HG02759 (cell line): ENCODE data around the gene UBE2R2.
"Not testable (repeated sequence)": the region's sequence is repeated elsewhere in the genome, so short reads cannot be mapped to it uniquely, and the experiment has no call there.

Experiments
- ATAC-seq: cut with Tn5 transposase; IDR thresholded peaks from one replicate; pipeline ENCODE4 v1.9.1; 2021; ENCODE audit warnings: mild to moderate bottlenecking, moderate library complexity; ENCODE audit not compliant: unreplicated experiment

UBE2R2 gene

GRCh38 chr9:33816327-33817252, at the start of gene UBE2R2:
TSS of gene UBE2R2 (plus strand) at chr9:33817160. CDS start at chr9:33817758, 598 bp downstream.
- ATAC-seq, result peak; percentile 70

DNA sequence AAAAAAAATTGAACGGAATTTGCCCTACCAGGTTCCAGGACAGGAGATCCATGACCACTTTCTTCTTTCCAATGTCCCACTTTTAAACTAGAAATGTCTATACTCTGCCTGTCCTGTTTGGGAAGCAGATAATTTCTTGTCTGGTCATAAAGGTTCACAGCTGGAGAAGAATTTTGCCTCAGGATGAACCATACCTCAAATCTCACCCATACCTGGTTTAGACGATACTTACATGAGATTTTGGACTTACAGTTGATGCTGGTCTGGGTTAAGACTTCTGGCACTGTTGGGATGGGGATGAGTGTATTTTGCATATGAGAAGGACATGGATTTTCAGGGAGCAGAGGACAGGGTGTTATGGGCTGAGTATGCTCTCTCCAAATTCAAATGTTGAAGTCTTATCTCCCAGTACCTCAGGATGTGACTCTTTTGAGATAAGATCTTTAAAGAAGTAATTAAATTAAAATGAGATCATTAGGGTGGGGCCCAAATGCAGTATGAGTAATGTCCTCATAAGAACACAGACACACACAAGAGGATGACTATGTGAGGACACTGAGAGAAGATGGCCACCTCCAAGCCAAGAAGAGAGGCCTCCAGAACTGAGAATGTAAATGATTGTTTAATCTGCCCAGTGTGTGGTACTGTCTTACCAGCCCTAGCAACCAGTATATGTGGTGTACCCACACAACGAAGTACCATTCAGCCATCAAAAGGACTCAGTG, 46.6 kb upstream of the UBE2R2 start:
- not testable (repeated sequence) for ATAC-seq

DNA sequence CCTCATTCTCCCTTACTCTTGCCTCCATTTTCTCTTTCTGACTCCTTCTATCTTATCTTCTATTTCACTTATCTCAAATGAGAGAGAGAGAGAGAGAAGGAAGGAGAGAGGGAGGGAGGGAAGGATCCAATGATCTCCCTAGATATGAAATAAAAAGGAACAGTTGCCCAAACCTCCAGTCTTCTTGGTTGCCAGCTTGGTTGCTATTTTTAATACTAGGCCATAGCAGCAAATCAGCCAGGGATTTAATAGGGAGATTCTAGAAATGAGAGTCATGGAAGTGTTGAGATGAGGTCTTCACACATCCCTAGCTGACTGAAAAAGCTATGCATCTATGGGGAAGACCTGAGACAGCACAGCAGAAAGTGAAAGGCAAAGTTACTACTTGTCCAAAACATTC, 43.8 kb upstream of the UBE2R2 start:
- not testable (repeated sequence) for ATAC-seq

GRCh38 chr9:33774074-33774659, 42.8 kb upstream of the UBE2R2 start:
- ATAC-seq, result not testable (repeated sequence)

- no peak for ATAC-seq
These were observed 40.4 kb upstream of the UBE2R2 start for GRCh38 chr9:33776578-33776977.

- ATAC-seq, result peak; percentile 63
These were observed 38.1 kb upstream of the UBE2R2 start for GRCh38 chr9:33778700-33779351.

- no peak for ATAC-seq
These were observed 36.7 kb upstream of the UBE2R2 start for GRCh38 chr9:33780276-33780675.

DNA sequence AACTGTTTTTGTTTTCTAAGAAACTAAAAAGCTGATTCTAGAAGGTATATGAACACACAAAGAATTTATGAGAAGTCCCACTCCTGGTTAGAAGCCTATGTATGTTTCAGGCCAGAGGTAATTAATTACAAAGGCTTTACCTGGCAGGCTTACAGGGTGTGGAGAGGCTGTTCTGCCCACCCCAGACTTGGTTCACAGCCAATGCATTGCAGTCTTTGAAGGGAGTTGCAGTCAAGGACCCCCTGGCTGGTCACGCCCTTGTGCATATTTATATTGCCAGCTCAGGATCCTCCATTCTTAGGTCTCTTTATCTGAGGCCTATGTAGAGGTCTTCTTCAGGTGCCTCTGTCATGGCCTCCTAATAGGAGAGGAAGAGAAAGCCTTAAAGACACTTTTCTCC, 35.2 kb upstream of the UBE2R2 start:
- no peak for ATAC-seq

DNA sequence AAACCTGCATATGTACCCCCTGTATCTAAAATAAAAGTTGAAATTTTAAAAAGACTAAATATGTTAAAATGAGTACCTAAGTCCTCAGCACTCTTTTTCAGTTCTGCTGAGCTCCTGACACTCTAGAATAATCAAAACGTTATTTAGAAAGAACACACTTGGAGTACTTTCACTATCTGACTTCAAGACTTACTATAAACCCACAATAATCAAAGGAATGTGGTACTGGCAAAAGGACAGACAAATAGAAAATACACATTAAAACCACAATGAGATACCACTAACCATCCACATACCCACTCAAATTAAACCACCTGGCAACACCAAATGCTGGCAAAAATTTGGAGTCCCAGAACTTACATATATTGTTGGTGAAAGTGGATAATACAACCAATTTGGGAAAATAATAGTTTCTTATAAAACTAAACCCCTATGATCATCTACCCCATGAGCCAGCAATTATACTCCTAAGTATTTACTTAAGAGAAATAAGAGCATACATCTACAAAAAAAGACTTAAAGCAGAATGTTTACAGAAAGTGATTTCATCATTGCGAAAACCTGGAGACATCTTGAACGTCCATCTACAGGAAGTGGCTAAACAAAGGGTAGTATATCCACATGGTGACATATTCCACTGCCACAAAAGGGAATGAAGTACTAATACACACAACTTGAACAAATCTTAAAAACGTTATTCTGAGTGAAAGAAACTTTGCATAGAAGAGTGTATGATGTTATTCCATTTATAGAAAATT, 34.4 kb upstream of the UBE2R2 start:
- no peak for ATAC-seq

- ATAC-seq, result no peak
These were observed 31.0 kb upstream of the UBE2R2 start for GRCh38 chr9:33785914-33786313.

DNA sequence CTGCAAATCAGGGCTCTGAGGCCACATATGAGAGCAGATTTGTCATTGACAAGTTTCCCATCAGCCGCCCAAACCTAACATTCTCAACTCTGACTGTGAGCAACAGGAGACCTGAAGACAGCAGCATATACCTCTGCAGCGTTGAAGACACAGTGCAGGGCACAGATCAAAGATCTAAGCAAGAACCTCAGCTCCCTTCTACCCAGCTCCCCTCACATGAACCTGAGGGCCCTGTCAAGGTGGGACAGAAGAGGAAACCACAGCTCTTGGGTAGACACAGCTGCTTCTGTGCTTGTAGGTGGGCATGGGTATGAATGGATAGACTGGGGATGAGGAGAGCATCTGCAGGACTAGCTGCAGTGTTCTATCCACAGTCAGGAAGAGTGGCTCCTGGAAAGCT, 30.3 kb upstream of the UBE2R2 start:
- ATAC-seq, result no peak

GRCh38 chr9:33787839-33788238, 29.1 kb upstream of the UBE2R2 start:
- no peak for ATAC-seq

DNA sequence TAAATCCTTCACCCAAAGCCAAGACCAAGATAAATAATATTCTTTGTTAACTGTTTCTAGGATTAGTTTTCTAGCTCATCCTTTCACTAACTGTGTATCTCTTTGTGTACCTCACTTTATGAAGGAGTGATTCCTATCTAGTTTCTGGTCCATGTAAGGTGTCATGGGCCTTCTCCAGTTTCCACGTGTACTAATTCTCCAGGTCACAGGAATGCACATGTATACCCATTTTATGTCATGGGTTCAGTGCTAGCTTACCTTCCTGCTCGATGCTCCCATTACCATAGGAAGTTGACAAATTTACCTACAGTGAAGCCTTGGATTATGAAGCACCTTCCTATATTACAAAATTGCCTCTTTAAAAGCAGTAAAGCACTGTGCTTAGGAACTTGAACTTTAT, 27.5 kb upstream of the UBE2R2 start:
- ATAC-seq, result not testable (repeated sequence)

GRCh38 chr9:33791117-33791516, 25.8 kb upstream of the UBE2R2 start:
- ATAC-seq, result no peak

GRCh38 chr9:33793496-33793895, 23.5 kb upstream of the UBE2R2 start:
- ATAC-seq, result not testable (repeated sequence)

DNA sequence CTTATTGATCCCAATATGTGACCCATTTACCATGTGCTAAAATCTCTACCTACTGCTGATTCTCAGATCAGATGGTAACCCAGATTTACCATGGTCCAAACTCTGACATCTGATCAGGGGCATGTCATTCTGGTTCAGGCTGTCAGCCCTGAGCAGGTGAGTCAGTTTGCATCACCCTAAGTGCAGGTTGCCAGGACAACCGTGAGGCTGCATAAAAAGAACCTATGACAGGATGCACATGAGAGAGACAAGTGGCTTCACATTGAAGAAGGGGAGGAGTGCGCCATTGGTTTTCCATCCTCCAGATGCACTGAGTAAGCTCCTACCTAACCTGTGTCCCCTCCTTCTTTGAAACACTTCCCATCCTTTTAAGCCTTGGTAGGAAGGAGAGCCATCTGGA, 22.4 kb upstream of the UBE2R2 start:
- ATAC-seq, result no peak

GRCh38 chr9:33795281-33795680, 21.7 kb upstream of the UBE2R2 start, which contains the start of gene PRSS3:
TSS of gene PRSS3 (plus strand) at chr9:33795561. CDS start at chr9:33795574, 13 bp downstream.
- no peak for ATAC-seq

DNA sequence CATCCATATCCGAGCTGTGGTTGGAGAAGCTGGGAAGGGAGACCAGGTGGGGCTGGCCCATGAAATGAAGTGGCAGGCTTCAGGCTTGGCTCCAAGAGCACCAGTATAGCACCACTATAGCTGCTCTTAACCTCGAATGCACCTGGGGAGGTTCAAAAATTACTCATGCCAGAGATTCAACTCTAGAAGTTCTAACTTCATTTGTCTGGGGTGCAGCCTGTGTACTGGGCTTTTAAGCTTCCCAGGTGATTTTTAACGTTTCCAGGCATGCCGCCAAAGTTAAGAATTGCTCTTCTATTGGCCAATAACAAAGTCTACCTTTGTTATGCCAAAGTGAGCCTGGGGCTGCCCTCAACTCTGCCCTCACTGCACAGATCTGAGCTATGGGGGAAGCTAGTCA, 21.1 kb upstream of the UBE2R2 start:
- no peak for ATAC-seq

GRCh38 chr9:33796679-33797078, 20.3 kb upstream of the UBE2R2 start:
- not testable (repeated sequence) for ATAC-seq

GRCh38 chr9:33797837-33798236, 19.1 kb upstream of the UBE2R2 start:
- no peak for ATAC-seq
